ENCODE results near the gene TMEM151B. TPM values are rescaled to one million over a fixed set of nuclear protein-coding genes. Genes with fewer than 3 reads are reported as not detected.

Gene TMEM151B
- total RNA-seq, 1 experiment from 2014 or later: 9.9 TPM

GRCh38 chr6:44356487-44356886, 86.2 kb downstream of the TMEM151B start:
- POLR2A ChIA-PET (ENCODE audit: low non-redundant PET): no interaction called here
- Histone ChIP-seq H3K27me3 (replicated peaks; ENCODE audit: insufficient read depth, low read depth, low read length, poor library complexity) (no peaks in the 10 kb centered on the region), H3K27ac (ENCODE audit: low read depth, low read length, poor library complexity, severe bottlenecking) (no peak overlapping the region), H3K9me3 (ENCODE audit: low read depth, low read length, poor library complexity, severe bottlenecking) (no peaks in the 10 kb centered on the region), H3K36me3 (ENCODE audit: insufficient read depth, low read length, poor library complexity, severe bottlenecking) (no peaks in the 10 kb centered on the region), H3K4me3 (ENCODE audit: low read depth, low read length, poor library complexity, severe bottlenecking) (no peak overlapping the region), H3K4me1 (ENCODE audit: insufficient read depth, low read length, poor library complexity, severe bottlenecking) (no peaks in the 10 kb centered on the region)
- TF ChIP-seq EZH2 (IDR thresholded peaks at IDR 0.05; ENCODE audit: borderline replicate concordance, low read depth, low read length, poor library complexity, severe bottlenecking) (no peak), CTCF (conservative IDR thresholded peaks at IDR 0.05; ENCODE audit: low read depth, low read length) (no peak)
- intact Hi-C loops (cut with micrococcal nuclease; ENCODE audit: unreplicated experiment): no loop called here
- no TSS peak for BruUV-seq (replicated peaks)
- CTCF ChIA-PET: no interaction called here
- no peak for DNase-seq (ENCODE audit: low spot score)

Other genes starting within 250 kb of the TMEM151B start
- 78.8 and 80.4 TPM in 2 replicates for gene MRPL14, start 143.0 kb upstream of the TMEM151B start, total RNA-seq (2021)
- 32.0 and 34.2 TPM in 2 replicates for gene TMEM63B, start 142.9 kb upstream of the TMEM151B start, total RNA-seq (2021)
- not detected in 2 replicates for gene CAPN11, start 111.6 kb upstream of the TMEM151B start, total RNA-seq (2021)
- gene MYMX, start 53.5 kb upstream of the TMEM151B start, total RNA-seq (2021): 0.81 TPM in 1 of 2 replicates, not detected in the other
- 92.5 and 108 TPM in 2 replicates for gene SLC29A1, start 46.9 kb upstream of the TMEM151B start, total RNA-seq (2021)
- 1,472 and 1,581 TPM in 2 replicates for gene HSP90AB1, start 23.3 kb upstream of the TMEM151B start, total RNA-seq (2021)
- gene SLC35B2, start 12.9 kb upstream of the TMEM151B start, total RNA-seq (2021): 45.8 and 52.0 TPM in 2 replicates
- 5.2 and 10.5 TPM in 2 replicates for gene NFKBIE, start 4.9 kb upstream of the TMEM151B start, total RNA-seq (2021)
- gene AARS2, start 42.9 kb downstream of the TMEM151B start, total RNA-seq (2021): 25.0 and 26.8 TPM in 2 replicates
- not detected in 2 replicates for gene SPATS1, start 72.2 kb downstream of the TMEM151B start, total RNA-seq (2021)
- 42.2 and 43.9 TPM in 2 replicates for gene CDC5L, start 117.3 kb downstream of the TMEM151B start, total RNA-seq (2021)